HL-60/S4 treated with retinoic acid at 250 ng/mL for 4 days and 3 days (cell line): ENCODE measurements around the gene ESF1.

Experiments used
- in situ Hi-C: fragments of 300-500 bp; cut with MboI; formaldehyde crosslinking; loops from 2 replicates; pipeline ENCODE4 v1.7.0; 2022; ENCODE audit warnings: low sequenced_read_pairs

The ESF1 gene

GRCh38 chr20:13681248-13682125, 103.2 kb downstream of the ESF1 start:
- in situ Hi-C loops = no loop called here

DNA sequence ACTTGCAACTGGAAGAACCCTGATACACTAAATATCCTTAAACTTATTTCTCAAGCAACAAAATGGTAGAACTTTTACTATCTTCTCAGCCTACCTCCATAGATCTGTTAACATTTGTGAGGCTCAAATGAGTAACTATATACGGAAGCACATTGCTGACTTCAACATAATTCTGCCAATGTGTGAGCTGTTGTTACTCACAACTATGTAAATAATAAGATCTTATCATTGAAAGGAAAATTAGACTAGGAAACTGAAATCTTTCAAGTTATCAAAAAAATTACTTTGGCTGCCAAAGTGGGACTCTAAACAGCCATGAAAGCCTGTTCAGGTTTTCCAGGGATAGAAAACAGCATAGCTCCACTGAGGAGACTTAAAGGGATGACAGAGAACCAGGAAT, 105.8 kb downstream of the ESF1 start:
- in situ Hi-C loops = no loop called here

DNA sequence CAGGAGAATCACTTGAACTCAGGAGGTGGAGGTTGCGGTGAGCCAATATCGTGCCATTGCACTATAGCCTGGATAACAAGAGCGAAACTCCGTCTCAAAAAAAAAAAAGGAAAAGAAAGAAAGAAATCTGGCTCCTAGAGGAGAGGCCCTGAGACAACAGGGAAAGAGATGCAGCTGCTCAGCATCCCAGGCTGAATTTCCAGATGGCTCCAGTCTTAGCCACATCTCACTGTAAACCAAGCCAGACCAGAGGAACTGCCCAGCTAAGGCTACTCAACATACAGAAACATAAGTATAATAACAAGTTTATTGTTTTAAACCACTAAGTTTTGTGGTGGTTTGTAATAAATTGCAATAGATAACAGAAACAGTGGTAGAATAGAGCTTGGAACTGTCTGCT, 107.5 kb downstream of the ESF1 start:
- in situ Hi-C loops = no loop called here

GRCh38 chr20:13676682-13677081, 108.0 kb downstream of the ESF1 start:
- in situ Hi-C loops = no loop called here

- in situ Hi-C loops = no loop called here
Observed at GRCh38 chr20:13672690-13673089, 112.0 kb downstream of the ESF1 start.

DNA sequence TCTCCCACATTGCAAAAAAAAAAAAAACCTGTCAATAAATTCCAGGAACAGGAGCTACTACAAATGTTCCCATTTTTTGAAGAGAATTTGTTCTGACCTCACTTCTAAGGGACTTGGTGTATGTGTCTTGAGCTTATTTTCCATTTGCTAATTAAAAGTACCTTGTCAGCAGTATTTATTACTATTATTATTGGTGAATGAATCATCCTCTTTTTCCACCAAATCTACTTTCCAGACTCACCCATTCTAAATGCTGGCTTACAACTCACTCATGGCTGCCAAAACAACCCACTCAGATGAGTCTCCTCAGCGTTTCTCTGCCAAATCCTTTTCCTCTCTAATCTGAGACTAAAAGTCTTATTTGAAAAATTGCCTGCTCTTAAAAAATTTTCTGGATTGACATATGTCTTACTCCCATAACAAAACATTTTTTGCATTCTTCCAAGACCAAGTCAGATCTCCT, 112.8 kb downstream of the ESF1 start:
- in situ Hi-C loops = no loop called here

DNA sequence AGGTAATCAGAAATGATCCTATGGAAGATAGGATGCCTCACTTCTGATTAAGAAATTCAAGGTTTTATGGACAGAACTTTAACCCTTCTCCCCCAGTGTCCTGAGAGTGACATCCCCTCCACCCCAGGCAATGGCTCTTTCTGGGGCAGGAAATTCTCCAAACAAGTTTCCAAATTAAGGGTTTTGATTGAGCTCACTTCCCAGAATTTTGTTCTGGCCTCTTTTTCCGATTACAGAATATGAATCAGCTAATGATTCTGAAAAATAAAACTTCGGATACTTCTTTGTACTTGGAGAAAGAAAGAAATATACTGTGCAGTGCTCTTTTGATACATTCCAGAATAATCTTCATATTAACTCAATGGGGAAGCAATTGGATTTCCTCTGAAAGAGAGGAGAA, 113.2 kb downstream of the ESF1 start:
- in situ Hi-C loops = no loop called here

GRCh38 chr20:13670160-13670559, 114.6 kb downstream of the ESF1 start:
- in situ Hi-C loops = no loop called here

GRCh38 chr20:13665709-13666395, 118.9 kb downstream of the ESF1 start:
- in situ Hi-C loops = no loop called here
